Glomerular visceral epithelial cell (primary cell): Measurements from ENCODE around the gene HMGCLL1.

ENCODE experiments used
- DNase-seq: peaks from one replicate; pipeline ENCODE4 v3.0.0-alpha.2; 2016; ENCODE audit errors: extremely low spot score

Gene HMGCLL1

GRCh38 chr6:55578537-55579363 is at the start of gene HMGCLL1:
TSS of gene HMGCLL1 (minus strand) at chr6:55579192. CDS start at chr6:55579055, 137 bp downstream.
- DNase-seq: peak; percentile 55

GRCh38 chr6:55621993-55622392 is 43.0 kb upstream of the HMGCLL1 start:
- no peak for DNase-seq

GRCh38 chr6:55621244-55621643 is 42.3 kb upstream of the HMGCLL1 start:
- DNase-seq: no peak

GRCh38 chr6:55617272-55617671 is 38.3 kb upstream of the HMGCLL1 start:
- peak; percentile 12 for DNase-seq

- no peak for DNase-seq
These were observed 25.0 kb upstream of the HMGCLL1 start for GRCh38 chr6:55604021-55604420.

GRCh38 chr6:55601120-55601519 is 22.1 kb upstream of the HMGCLL1 start:
- DNase-seq: no peak

GRCh38 chr6:55594442-55594841 is 15.4 kb upstream of the HMGCLL1 start:
- no peak for DNase-seq

GRCh38 chr6:55584654-55585354 is 5.8 kb upstream of the HMGCLL1 start:
- DNase-seq: no peak

GRCh38 chr6:55576811-55577210 is 2.2 kb downstream of the HMGCLL1 start:
- DNase-seq: no peak

- DNase-seq: no peak
These were observed 4.4 kb downstream of the HMGCLL1 start for GRCh38 chr6:55574556-55574955.

GRCh38 chr6:55569638-55570037 is 9.4 kb downstream of the HMGCLL1 start:
- no peak for DNase-seq

- no peak for DNase-seq
These were observed 10.1 kb downstream of the HMGCLL1 start for GRCh38 chr6:55568808-55569439.

- no peak for DNase-seq
These were observed 11.4 kb downstream of the HMGCLL1 start for GRCh38 chr6:55567558-55567957.

GRCh38 chr6:55566036-55566710 is 12.8 kb downstream of the HMGCLL1 start:
- DNase-seq: no peak

GRCh38 chr6:55562318-55562717 is 16.7 kb downstream of the HMGCLL1 start:
- DNase-seq: no peak

GRCh38 chr6:55560290-55560885 is 18.6 kb downstream of the HMGCLL1 start:
- DNase-seq: no peak

- no peak for DNase-seq
These were observed 21.8 kb downstream of the HMGCLL1 start for GRCh38 chr6:55557146-55557545.

GRCh38 chr6:55545791-55546190 is 33.2 kb downstream of the HMGCLL1 start:
- no peak for DNase-seq

GRCh38 chr6:55543633-55544309 is 35.2 kb downstream of the HMGCLL1 start:
- DNase-seq: no peak

- no peak for DNase-seq
These were observed 38.0 kb downstream of the HMGCLL1 start for GRCh38 chr6:55541024-55541423.

GRCh38 chr6:55536391-55536956 is 42.5 kb downstream of the HMGCLL1 start:
- DNase-seq: no peak
